ENCODE results near the gene ATF7IP2. TPM values are rescaled to one million over a fixed set of nuclear protein-coding genes. Genes with fewer than 3 reads are reported as not detected.

The ATF7IP2 gene
- total RNA-seq, 1 donor from 2014 or later: 8.6 TPM

DNA sequence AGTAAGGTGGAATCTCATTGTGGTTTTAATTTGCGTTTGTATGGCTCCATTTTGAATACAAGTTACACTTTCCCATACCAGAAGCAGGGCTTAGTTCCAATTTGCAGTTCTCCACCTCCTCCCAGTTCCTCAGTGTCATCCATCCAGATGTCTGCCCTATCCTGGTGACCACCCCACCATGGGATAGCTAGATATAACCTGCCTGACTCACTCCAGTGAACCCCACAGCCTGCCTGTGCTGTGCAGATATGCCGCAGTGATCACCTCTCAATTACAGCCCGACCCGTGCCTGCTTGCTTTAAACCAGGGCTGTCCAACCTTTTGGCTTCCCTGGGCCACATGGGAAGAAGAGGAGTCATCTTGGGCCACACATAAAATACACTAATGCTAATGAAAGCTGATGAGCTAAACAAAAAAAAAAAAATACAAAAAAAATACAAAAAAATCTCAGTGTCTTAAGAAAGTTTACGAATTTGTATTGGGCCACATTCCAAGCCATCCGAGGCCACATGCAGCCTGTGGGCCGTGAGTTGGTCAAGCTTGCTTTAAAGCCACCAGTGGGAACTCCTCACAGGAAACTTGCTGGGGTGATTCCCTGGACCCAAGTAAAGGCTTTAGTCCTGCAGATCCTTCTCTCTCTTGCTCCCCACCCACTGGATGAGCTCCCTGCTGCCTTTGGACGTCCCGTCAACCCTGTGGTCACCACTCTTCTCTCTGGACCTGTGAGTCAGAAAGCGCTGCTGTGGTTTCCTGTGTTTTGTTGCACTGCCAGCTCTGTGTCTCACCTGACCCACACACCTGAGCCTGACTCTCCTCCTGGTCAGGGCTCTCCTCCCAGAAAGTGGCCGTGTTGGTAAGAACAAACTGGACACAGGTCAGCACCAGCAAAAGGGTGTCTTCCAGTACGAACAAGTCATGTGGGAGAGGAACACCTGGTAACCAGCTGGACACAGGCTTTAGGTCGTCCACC lies 111.6 kb downstream of the ATF7IP2 start:
- Mint-ChIP-seq H3K4me1 (ENCODE audit: low read depth, unreplicated experiment) (no peaks in the 10 kb centered on the region), H3K36me3 (ENCODE audit: low read depth, unreplicated experiment) (no peaks in the 10 kb centered on the region), H3K9me3 (ENCODE audit: unreplicated experiment) (peaks cover 18% of the 10 kb centered on the region), H3K4me3 (ENCODE audit: unreplicated experiment) (no peak overlapping the region), H3K27me3 (ENCODE audit: low read depth, unreplicated experiment) (peaks cover 1% of the 10 kb centered on the region), H3K27ac (ENCODE audit: unreplicated experiment) (no peak overlapping the region)
- H3K9me3 ChIP-seq (ENCODE audit: insufficient read depth, low read depth, low read length): peaks cover 5% of the 10 kb centered on the region
- no peak overlapping the region for H3K9ac ChIP-seq (ENCODE audit: low read length)
- no peaks in the 10 kb centered on the region for H3K79me2 ChIP-seq (ENCODE audit: insufficient read depth, low read length)
- no peak for FAIRE-seq
- no peak overlapping the region for H2AFZ ChIP-seq (ENCODE audit: low read depth, low read length)
- no peak overlapping the region for H3K4me2 ChIP-seq (ENCODE audit: low read length)
- no peaks in the 10 kb centered on the region for H3K36me3 ChIP-seq (ENCODE audit: insufficient read depth, low read length)
- no peaks in the 10 kb centered on the region for H3K4me1 ChIP-seq (ENCODE audit: insufficient read depth, low read length)
- H3K27me3 ChIP-seq (ENCODE audit: insufficient read depth, low read length): no peaks in the 10 kb centered on the region
- no peak overlapping the region for H3K27ac ChIP-seq (ENCODE audit: low read depth, low read length)
- H4K20me1 ChIP-seq (ENCODE audit: insufficient read depth, low read length): no peaks in the 10 kb centered on the region
- DNase-seq (ENCODE audit: low read depth): peak; percentile 9
- TF ChIP-seq, protein P1, sequence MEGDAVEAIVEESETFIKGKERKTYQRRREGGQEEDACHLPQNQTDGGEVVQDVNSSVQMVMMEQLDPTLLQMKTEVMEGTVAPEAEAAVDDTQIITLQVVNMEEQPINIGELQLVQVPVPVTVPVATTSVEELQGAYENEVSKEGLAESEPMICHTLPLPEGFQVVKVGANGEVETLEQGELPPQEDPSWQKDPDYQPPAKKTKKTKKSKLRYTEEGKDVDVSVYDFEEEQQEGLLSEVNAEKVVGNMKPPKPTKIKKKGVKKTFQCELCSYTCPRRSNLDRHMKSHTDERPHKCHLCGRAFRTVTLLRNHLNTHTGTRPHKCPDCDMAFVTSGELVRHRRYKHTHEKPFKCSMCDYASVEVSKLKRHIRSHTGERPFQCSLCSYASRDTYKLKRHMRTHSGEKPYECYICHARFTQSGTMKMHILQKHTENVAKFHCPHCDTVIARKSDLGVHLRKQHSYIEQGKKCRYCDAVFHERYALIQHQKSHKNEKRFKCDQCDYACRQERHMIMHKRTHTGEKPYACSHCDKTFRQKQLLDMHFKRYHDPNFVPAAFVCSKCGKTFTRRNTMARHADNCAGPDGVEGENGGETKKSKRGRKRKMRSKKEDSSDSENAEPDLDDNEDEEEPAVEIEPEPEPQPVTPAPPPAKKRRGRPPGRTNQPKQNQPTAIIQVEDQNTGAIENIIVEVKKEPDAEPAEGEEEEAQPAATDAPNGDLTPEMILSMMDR (IDR thresholded peaks at IDR 0.05; ENCODE audit: insufficient read depth, low read depth, low read length): no peak
- no peak for TF ChIP-seq EZH2 (IDR thresholded peaks at IDR 0.05; ENCODE audit: insufficient read depth, low read length)
- no peak overlapping the region for H3K4me3 ChIP-seq (ENCODE audit: insufficient read depth, low read depth, low read length)

GRCh38 chr16:10500582-10500981 lies 114.7 kb downstream of the ATF7IP2 start:
- Histone ChIP-seq H3K36me3 (ENCODE audit: insufficient read depth, low read length) (no peaks in the 10 kb centered on the region), H3K4me2 (ENCODE audit: low read length) (no peak overlapping the region), H3K9ac (ENCODE audit: low read length) (no peak overlapping the region), H4K20me1 (ENCODE audit: insufficient read depth, low read length) (no peaks in the 10 kb centered on the region), H3K27ac (ENCODE audit: low read depth, low read length) (no peak overlapping the region), H3K79me2 (ENCODE audit: insufficient read depth, low read length) (no peaks in the 10 kb centered on the region), H3K9me3 (ENCODE audit: insufficient read depth, low read depth, low read length) (no peaks in the 10 kb centered on the region), H3K4me3 (ENCODE audit: insufficient read depth, low read depth, low read length) (no peak overlapping the region), H3K27me3 (ENCODE audit: insufficient read depth, low read length) (no peaks in the 10 kb centered on the region), H3K4me1 (ENCODE audit: insufficient read depth, low read length) (no peaks in the 10 kb centered on the region), H2AFZ (ENCODE audit: low read depth, low read length) (no peak overlapping the region)
- FAIRE-seq (no peak), DNase-seq (ENCODE audit: low read depth) (no peak)
- Mint-ChIP-seq H3K4me1 (ENCODE audit: low read depth, unreplicated experiment) (no peaks in the 10 kb centered on the region), H3K4me3 (ENCODE audit: unreplicated experiment) (no peak overlapping the region), H3K36me3 (ENCODE audit: low read depth, unreplicated experiment) (no peaks in the 10 kb centered on the region), H3K9me3 (ENCODE audit: unreplicated experiment) (peaks cover 8% of the 10 kb centered on the region), H3K27ac (ENCODE audit: unreplicated experiment) (no peak overlapping the region), H3K27me3 (ENCODE audit: low read depth, unreplicated experiment) (peaks cover 1% of the 10 kb centered on the region)
- TF ChIP-seq EZH2 (IDR thresholded peaks at IDR 0.05; ENCODE audit: insufficient read depth, low read length): no peak
- TF ChIP-seq, protein P1 (IDR thresholded peaks at IDR 0.05; ENCODE audit: insufficient read depth, low read depth, low read length): no peak
